ENCODE measurements around the gene GJB5. TPM values are rescaled to one million over a fixed set of nuclear protein-coding genes. Genes with fewer than 3 reads are reported as not detected.
"Not testable (repeated sequence)": the region's sequence is repeated elsewhere in the genome, so short reads cannot be mapped to it uniquely, and the experiment has no call there.

GJB5 gene
- total RNA-seq: not detected in 2 replicates

DNA sequence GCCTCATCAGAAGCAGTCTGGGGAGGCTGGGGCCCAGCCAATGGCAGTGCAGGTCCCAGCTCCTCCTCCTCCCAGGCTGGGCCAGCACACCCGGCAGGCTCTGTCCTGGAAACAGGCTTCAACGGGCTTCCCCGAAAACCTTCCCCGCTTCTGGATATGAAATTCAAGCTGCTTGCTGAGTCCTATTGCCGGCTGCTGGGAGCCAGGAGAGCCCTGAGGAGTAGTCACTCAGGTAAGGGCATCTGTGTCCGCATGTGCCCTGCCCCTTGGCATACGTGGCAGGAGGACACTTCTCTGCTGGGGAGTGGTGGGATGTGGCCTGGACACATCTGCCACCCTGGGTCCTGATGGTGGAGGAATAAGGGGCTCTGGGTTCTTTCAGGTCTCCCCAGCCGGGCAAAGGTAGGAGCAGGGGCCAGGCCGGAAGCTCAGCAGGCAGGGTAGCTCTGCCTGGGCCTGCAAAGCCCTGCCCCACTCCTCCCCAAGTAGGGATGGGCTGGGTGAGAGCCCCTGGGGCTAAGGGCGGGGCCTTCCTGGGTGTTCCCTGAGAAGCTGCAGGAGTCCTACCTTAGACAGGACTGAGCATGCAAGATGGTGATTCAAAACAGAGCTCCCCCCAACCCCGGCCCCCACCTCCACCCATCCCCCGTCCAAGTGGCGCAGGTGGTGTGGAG lies at the start of gene GJB5:
Gene GJB5, plus strand, starts transcription at position 84 of the 674 bp plus-strand sequence. CDS start 2,284 bp downstream, outside the sequence.
- DNase-seq (ENCODE audit: extremely low read depth, low read depth, low spot score): no peak

DNA sequence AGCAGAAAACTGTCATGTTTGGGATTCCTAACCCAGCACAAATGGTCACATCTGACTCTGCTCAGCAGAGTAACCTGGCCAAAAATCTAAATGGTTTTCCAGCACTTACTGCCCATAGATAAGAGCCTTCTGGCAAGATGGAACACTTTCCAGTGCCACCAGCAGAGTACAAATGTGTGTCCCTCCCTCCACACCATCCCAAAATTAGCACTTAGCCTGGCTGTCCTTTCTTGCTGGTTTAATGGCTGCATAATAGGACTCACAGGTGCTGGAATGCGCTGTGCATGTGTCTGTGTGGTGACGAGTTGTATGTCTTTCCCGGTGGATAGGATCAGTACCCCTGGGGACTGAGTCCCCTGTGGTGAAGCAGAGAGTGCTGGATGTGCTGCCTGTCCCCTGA lies 49.8 kb upstream of the GJB5 start:
- no peak for DNase-seq (ENCODE audit: extremely low read depth, low read depth, low spot score)

DNA sequence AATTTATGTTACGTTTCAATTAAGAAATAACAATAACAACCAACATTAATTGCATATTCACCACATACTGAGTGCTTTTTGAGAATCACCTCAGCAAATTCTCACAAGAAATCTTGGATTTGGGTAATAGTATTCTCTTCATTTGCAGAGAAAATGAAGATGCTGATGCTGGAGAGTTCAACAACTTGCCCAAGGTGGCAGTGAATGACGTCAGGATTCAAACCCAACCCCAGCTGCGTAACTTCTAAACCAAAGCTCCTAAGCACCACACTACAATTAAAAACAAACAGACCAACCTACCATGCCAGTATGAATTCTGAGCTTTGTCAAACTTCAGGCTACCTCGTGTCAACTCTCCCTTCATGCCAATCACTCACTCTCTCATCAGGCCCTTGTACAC lies 46.7 kb upstream of the GJB5 start:
- no peak for DNase-seq (ENCODE audit: extremely low read depth, low read depth, low spot score)

DNA sequence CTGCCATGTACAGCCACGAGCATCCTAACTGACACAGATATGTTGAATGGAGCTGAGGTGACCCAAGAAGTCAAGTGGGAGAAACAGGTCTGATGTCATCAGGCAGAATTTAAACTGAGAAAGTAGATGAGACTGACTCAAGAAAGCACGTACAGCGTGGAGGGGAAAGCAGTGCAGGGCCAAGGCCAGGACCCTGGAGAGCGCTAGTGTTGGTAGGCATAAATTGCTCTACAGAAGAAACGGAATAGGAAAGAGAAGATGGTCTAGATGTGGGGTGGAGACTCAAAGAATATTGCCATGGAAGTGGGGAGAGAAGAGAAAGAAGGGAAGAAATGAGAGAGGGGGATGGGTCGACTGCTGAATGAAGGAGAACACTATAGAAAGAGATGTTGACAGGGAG lies 45.3 kb upstream of the GJB5 start:
- DNase-seq (ENCODE audit: extremely low read depth, low read depth, low spot score): no peak

DNA sequence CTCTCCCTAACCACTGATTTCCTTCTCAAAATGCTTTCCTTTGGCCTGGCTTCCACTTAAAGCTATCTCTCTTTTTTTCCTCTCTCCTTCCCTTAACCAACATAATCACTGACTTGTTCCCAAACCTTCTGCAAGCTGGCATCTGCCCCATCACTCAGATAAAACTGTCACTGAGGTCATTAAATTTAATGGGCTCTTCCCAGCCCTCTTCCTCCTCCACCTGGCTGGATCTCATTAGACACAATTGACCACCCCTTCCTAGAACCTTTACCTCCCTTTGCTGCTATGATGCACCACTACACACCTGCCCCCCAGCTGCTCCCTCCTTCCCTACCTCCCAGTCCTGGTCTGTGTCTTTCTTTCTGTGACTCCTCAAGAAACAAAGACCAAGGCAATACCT lies 44.0 kb upstream of the GJB5 start:
- DNase-seq (ENCODE audit: extremely low read depth, low read depth, low spot score): no peak

DNA sequence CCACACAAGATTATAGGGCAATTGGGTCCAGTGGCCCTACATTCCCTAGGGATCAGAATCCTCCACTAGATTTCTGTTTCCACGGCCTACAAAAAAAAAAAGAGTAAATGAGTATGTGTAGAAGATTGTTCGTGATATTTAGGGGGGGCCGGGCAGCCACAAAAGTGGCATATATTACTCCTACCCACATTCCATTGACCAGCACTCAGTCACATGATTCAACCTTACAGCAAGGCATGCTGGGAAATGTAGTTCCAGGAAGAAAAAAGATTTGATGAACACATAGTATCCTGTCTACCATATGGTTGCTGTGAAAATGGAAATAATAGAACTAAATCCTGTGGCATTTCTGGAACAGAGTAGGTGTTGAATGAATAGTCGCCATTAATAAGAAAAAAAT lies 43.4 kb upstream of the GJB5 start:
- no peak for DNase-seq (ENCODE audit: extremely low read depth, low read depth, low spot score)

DNA sequence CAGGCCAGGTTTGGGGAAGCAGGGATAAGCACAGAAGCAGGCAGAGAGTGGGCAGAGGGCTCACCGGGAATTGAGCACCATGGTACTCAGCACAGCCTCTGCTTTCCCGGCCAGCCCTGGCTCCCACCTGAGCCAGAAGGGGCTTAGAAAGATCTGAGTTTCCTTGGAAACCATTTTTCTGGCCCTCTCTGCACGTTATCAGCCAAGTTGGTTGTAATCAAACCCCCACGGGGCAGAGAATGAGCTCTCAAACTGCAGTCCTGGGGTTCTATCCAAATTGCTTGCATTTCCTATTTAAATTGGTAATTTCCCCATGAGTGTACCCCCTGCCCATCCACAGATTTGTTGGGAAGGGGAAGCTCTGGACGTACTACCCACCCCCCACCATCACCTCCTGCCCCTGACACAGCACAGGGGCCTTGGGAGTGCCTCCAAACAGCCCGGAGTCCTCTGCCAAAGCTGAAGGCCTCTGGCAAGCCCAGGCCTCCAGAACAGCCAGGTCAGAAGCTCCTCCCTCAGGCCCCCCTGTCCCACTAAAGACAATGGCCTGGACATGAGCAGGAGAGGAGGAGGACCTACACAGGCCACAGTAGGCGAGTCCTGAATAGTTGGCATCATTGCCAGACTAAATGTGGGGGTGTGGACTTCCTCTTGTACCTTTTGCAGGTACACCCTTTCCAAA lies 42.7 kb upstream of the GJB5 start:
- no peak for DNase-seq (ENCODE audit: extremely low read depth, low read depth, low spot score)

DNA sequence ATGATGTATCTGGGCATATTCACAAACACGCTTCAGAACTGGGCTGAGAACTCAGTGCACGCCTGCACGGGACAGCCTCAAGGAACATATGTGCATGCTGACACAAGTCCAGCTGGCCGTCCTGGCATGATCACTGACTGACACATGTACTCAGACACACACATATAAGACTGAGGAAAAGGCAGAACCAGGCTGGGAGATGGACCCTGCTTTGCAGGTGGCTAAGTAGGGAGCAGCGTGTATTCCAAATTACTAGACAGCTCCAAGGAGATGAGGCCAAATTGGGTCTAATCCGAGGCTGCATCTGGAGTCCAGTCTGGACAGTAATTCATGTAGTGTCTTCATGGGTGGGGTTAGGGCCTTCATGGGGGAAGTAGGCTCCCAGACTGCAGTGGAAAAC lies 41.4 kb upstream of the GJB5 start:
- no peak for DNase-seq (ENCODE audit: extremely low read depth, low read depth, low spot score)

DNA sequence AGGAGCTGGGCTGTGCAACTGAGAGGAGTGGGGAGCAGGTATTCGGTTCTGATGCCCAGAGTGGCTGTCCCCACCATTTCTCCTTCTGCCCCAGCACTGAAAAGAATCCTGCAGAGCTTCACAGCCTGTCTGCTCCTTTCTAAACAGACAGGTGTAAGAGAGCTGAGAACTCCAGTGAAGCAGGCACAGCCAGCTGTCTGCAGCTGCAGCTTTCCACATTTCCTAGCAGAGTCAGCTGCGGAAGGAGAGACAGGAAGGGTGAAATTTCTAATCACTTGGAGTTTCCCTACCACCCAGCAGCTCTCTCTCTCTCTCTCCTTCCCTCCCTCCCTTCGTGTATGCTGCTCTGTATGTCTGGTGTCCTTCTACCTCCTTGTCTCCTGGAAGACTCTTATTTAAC lies 40.5 kb upstream of the GJB5 start:
- DNase-seq (ENCODE audit: extremely low read depth, low read depth, low spot score): no peak

DNA sequence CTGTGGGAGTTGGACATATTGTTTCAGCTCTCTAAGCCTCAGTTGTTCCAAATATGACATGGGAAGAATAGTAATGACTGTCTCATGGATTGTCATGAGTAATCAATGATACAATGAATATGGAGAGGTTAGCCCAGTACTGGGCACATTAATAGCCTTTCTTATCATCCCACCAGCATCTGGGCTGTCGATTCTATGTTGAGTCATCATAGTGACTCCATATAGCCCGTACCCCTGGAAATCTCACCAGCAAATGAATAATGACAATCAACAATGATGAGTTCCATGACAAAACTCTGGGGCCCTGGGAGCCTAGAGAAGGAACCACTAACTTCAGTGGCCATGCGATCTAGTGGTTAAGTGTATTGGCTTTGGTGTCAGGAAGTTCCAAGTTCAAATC lies 39.7 kb upstream of the GJB5 start:
- DNase-seq (ENCODE audit: extremely low read depth, low read depth, low spot score): no peak

DNA sequence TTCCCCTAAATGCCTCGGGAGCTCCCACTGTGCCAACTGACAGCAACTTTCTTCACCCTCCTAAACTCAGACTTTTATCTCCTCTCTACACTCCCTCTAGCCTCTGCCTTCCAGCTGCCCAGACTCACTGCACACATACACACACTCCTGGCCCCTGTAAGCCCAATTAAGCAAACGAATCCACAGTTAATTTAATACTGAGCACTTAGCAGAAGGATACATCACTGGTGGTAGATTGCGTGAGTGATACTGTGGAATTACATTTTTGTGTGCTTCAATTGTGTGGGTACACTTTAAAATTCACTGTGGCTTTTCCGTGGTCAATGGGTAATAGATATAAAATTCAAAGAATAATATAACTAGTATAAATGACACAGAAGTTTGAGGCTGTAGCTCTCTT lies 33.6 kb upstream of the GJB5 start:
- no peak for DNase-seq (ENCODE audit: extremely low read depth, low read depth, low spot score)

DNA sequence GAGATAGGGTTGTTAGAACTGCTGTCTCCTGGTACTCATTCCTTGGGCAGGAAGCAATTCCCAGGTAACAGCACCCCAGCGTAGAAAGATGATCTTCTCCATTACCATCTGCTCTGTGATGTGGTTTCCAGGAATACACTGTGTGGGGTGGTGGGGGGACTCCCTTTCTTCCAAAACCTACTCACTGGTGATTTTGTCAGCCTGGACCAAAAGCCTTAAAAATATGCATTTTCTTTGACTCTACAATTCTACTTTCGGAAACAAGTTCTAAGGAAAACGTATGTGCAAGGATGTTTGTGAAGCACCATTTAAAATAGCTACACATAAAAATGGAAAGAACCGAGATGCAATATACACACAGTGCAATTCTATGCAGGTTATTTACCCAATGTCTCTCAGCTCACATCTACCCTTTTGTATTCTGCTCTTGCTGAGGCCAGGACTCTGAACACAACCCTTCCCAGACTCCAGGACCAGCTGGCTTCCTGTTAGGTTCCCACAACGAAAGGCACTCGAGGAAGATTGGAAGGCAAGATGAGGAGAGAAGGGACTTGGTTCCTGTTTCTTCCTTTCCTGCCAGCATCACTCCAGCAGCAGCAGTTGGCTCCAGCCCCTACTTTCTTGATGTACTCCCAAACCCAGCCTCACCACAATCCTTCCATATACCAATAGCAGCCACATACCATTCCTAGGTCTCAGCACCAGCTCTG lies 33.0 kb upstream of the GJB5 start:
- no peak for DNase-seq (ENCODE audit: extremely low read depth, low read depth, low spot score)

DNA sequence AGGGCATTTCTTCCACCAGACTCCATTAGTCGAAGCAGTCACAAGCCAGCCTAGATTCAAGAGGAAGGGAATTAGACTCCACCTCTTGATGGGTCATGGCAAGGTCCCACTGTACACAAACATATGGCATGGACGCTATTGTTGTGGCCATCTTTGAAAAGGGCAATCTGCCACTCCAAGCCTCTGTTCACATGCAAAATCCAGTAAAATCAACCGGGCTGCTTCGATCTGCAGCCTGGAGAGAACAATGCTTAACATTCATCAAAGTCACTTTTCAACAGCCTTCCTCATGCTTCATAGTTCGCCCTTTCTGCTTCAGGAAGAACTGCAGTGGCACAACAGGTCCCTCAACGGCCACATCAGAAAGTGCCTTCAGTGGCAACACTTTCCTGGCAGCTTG lies 28.0 kb upstream of the GJB5 start:
- no peak for DNase-seq (ENCODE audit: extremely low read depth, low read depth, low spot score)

DNA sequence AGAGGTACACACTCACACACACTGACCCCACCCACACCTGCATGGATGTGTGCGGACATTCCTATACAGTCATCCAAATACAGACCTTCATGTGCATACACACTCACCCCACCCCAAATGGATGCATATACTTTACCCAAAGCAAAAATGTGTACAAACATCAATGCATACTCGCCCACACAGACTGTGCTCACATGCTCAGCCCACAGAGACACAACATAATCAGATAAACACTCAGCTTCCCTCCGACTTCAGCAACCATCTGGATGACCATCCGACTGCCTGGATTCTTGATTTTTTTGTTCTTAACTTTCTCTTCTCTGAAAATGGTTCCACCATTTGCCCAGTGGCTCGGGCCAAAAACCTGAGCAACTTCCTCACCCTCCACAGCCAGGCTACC lies 24.4 kb upstream of the GJB5 start:
- DNase-seq (ENCODE audit: extremely low read depth, low read depth, low spot score): no peak

DNA sequence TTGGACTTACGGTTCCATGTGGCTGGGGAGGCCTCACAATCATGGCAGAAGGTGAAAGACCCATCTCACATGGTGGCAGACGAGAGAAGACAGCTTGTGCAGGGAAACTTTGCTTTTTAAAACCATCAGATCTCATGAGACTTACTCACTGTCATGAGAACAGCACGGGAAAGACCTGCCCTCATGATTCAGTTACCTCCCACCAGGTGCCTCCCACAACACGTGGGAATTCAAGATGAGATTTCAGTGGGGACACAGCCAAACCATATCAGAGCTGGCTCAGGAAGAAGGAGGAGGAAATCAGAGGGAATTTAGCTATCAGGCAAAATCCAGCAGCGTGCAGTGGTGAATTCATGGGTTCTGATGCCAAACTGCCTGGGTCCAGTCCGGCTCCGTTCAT lies 22.0 kb upstream of the GJB5 start:
- not testable (repeated sequence) for DNase-seq (ENCODE audit: extremely low read depth, low read depth, low spot score)

DNA sequence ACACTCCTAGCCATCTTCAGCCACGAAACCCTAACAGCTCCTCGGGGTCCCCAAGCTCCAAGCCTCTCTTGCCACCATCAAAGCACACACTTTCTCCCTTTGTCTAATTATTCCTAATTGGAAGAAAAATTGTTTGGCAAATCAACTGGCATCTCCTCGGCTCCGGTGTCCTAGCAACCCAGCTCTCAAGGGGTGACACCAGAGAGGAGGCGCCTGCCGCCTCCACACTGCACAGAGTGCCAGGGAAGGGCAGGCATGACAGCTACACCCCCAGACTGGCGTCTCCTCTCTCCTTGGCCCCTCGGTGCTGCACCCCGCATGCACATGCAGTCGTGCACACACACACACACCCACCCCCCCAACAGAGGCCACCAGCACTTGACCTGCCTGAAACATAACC lies 18.2 kb upstream of the GJB5 start:
- DNase-seq (ENCODE audit: extremely low read depth, low read depth, low spot score): no peak

DNA sequence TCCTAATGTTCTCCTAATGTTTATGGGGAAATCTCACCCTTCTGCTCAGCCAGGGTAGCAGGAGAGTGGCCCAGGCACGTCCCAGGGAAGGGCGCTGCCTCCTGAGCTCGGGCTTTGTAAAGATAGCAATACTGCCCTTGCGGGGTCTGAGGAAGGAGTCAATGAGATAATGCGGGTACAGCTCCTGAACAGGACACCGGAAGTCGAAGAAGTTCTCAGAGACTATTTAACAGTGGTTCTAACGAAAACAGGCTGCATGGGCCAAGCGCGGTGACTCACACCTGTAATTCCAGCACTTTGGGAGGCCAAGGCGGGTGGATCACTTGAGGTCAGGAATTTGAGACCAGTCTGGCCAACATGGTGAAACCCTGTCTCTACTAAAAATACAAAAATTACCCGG lies 17.6 kb upstream of the GJB5 start:
- DNase-seq (ENCODE audit: extremely low read depth, low read depth, low spot score): not testable (repeated sequence)

DNA sequence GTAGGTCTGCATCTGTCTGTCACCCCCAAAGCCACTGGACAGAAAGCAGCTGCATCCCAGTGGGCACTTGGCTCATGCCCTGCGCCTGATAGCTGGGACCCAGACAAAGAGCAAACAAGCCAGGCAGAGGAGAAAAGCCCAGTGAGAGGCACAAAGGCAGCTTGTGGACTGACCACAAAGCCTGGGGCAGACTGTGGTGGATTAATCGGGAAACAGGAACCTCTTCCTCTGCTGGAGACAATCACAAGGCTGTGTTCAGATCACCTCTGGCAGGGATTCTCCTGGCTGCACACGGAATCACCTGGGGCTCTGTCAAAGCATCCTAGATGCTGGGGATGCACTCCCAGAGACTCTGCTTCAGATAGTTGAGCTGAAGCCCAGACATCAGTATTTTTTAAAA lies 15.2 kb upstream of the GJB5 start:
- no peak for DNase-seq (ENCODE audit: extremely low read depth, low read depth, low spot score)

DNA sequence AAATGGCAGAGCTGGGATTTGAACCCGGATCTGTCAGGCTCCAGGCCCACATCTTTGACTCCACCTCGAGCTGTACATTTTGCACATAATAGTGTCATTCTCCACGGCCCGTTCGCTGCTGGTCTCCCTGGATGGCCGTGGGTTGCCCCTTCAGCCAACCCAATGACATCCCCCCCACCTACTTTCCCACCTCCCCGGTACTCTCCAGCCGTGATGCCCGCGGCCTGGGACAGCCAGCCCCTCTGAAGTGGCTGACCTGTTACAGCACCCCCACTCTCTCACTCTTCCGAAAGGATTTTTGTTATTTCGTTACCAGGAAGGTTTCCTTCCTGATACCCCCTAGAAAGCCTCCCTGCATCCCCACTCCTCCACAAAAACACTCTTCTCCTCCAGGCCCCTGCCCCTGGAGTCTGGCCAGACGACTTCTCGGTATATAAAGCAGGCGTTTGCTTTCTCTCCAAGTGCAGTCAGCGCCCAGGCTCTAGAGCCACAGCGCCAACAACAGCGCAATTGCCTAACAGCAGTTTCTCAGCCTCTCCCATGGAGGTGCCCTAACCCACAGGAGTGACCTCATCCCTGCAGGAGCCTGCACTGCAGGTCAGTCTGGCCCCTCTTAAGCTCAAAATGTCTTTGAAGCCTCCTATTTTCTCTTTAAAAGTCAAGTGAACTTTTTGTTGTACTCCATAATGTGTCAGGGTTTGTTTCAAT lies 14.5 kb upstream of the GJB5 start:
- DNase-seq (ENCODE audit: extremely low read depth, low read depth, low spot score): no peak

DNA sequence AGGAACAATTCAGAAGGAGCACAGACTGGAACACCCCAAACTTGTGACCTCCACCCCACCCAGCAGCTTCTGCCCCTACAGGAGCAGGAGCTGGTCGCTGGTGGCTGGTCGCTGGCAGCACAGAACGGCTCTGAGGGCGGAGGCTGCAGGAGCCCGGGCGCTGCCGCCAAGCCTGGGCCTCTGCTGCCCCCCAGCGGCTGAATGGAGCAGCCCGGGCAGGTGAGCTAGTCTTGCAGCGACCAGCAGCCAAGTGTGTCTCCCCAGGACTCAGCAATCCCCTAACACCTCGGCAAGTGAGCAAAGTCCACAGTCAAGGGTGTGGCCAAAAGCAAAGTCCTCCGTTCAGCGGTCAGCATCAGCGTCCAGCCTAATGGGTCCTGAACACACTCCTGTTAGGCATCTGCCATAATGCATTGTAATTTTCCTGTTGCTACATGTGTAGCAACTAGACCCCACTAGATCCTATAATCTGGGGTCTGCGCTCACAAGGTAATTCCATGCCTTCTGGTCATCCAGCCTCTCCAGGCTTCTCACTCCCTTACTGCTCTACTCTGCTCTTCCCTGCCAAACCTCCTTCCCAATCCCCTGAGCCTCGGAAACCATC lies 12.1 kb upstream of the GJB5 start:
- DNase-seq (ENCODE audit: extremely low read depth, low read depth, low spot score): peak; percentile 7

DNA sequence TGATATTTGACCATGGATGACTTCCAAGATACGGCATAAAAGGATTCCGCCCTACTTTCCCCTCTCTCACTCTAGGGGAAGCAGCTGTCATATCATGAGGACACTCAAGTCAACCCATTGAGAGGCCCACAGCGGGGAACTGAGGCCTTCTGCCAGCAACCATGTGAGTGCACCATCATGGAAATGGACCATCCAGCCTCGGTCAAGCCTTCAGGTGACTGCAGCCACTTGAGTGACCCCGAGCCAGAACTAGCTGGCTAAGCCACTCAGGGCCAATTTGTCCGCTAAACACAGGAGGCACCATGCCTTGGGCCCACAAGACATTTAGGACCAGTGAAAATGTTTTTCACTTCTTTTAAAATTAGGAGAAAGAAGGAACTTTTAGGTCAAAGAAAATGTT lies 11.1 kb upstream of the GJB5 start:
- DNase-seq (ENCODE audit: extremely low read depth, low read depth, low spot score): no peak

All from glomerular endothelial cell (primary cell).